ENCODE measurements around the gene C10orf88.

C10orf88 gene, protein sequence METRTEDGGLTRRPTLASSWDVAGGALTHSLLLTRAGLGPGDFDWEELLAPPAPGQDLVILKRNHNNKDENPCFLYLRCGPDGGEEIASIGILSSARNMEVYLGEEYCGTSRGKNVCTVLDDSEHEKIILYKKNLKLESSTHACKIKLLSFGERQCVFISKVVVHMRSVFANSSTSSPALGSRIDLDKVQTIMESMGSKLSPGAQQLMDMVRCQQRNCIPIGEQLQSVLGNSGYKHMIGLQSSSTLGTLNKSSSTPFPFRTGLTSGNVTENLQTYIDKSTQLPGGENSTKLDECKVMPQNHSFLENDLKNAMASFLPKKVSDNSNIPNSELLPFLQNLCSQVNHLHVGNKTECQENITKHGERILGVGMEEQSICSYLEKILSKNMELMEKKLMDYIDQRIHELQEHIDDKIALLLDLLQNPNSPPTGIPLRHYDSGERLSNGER

DNA sequence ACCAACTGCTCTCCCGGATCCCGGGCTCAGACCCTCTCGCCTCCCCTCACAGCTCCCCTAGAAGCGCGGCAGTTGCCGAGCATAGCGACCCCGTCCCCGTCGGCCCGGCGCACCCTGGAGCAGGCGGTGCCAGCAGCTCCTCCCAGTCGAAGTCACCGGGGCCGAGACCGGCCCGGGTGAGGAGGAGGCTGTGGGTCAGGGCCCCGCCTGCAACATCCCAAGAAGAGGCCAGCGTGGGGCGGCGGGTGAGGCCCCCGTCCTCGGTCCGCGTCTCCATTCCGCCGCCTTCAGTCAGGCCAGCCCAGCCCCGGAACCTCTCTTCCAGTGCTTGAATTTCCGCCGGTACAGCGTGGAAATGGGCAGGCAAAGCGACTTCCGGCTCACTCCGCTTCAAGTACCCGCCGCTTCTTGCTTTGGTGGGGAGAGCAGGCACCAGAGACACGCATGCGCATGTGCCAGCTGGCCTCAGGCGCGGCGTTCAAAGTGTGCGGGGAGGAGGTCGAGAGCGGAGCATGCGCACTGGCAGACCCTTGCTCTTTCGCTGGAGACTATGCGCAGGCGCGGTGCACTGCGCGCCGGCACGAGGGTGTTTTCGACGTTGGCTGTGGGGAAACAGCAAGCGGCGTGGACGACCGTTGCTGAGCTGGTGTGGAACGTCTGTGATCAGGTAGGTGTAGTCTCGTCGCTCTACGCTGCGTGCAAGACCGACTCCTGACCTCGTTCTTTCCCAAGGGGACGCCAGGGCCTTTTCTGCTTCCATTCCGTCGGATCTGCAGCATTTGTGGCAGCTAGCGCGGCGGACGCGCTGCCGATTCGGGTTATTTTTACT lies at the start of gene C10orf88:
C10orf88 (minus strand) TSS at position 326 of the 829 bp plus-strand sequence; CDS start at position 277, 49 bp downstream.
- DNase-seq (ENCODE audit: low spot score): peak; percentile 92

DNA sequence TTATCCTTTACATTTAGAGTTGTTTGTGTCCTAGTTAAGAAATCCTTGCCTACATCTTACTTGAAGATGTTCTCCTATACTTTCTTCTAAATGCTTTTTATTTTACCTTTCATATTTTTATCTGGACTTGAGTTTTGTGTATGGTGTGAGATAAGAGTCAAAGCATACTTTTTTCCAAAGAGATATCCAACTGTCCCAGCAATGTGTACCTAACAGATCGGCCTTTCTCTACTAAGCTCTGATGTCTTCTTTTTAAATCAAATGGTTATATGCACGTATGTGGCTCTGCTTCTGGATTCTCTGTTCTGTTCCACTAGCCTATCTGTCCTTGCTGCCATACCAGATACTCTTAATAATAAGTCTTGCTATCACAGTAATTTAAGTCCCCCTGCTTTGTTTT lies 47.3 kb upstream of the C10orf88 start:
- no peak for DNase-seq (ENCODE audit: low spot score)

DNA sequence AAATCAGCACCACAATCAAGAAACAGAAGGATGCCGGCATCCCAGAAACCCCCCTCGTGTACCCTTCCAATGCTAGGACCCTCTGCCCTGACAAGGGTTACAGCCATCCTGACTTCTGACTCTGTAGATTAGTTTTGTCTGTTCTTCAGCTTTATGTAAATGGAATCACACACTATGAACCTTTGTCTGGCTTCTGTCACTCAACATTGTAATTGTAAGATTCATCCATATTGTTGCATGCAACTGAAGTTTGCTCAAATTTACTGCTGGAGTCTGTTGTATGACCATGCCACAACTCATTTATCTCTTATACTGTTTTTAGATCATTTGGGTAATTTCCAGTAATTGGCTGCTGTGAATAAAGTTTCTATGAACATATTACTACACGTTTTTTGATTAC lies 46.1 kb upstream of the C10orf88 start:
- no peak for DNase-seq (ENCODE audit: low spot score)

DNA sequence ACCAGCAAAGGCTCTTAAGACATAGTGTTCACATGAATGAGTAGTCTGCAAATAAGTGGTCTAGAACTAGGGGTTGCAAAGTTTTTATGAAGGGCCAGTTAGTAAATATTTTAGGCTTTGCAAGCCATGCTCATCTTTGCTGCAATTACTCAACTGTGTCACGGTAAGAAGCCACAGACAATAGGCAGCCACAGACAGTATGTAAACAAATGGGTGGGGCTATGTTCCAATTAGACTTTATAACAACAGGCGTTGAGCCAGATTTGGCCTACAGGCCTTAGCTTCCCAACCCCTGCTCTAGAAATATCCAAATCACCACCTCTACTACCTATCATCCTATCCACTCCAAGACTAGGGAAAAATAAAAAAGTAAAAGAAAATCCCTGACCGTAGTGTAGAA lies 45.3 kb upstream of the C10orf88 start:
- DNase-seq (ENCODE audit: low spot score): no peak

DNA sequence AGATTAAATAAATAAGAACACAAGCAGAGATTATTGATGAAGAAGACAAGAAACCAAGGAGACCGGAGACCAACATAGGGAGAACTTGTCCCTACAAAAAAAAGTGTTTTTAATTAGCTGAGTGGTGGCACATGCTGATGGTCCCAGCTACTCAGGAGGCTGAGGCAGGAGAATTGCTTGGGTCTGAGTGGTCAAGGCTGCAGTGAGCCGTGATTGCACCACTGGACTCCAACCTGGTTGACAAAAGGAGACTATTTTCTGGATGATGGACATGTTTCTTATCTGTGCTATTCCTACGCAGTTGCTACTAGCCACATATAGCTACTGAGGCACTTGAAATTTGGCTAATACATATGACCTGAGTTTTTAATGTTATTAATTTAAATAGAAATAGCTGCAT lies 44.9 kb upstream of the C10orf88 start:
- no peak for DNase-seq (ENCODE audit: low spot score)

DNA sequence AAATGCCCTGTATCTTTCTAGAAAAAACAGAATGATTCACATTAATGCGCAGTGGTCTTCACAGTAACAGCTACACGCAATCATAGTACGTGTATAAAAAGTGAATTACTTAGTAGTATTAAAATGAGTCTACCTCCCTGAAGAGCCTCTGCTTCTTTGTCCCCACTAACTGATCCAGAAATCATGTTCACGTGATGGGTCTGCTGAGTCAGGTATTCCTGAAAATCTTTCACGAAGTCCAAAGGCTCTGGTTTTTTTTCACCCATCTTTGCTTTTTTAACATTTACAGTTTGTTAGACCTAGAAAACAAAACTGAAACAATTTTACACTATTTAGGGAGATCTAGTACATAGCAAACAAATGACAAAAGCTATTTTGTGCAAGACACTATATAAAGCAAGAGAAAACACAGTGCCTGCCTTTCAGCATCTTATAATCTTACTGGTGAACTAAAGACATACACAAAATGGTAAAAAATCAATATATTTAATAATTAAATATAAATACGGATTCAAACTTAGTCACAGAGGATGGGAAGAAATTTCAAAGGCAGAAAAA lies 44.4 kb upstream of the C10orf88 start:
- DNase-seq (ENCODE audit: low spot score): no peak

DNA sequence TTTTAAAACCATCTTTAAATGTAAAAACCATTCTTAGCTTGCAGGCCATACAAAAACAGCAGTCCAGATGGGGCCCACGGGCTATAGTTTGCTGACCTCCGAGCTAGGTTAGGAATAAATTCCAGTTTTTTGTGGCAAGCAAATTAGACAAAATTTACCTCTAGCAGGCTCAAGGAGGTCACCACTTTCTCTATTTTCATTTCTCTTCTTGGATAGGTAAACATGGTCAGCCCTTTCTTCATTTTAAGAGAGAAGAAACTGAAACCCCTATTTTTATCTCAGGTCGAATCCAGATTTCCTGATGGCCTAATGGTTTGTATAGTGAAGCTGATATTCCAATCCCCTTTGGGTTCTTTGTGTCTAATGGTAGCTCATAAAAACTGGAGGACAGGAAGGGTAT lies 43.8 kb upstream of the C10orf88 start:
- no peak for DNase-seq (ENCODE audit: low spot score)

DNA sequence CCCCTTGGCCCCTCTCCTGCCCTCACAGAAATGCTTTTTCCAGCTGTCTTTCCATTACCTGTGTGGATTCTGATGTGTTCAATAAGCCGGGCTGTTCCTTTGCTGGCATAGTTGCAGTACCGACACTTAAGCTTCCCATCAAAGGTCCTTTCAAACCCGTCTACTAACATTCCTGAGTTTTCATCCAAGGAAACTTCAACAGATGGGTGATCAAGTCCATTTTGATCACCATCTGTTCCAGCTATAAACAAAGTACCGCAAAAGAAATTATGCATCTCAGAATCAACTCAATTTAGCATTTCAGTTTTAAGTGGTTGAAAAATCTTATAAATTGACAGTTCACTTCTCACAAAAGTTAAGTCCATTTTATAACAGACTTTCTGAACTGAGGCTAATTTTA lies 41.9 kb upstream of the C10orf88 start:
- DNase-seq (ENCODE audit: low spot score): no peak

DNA sequence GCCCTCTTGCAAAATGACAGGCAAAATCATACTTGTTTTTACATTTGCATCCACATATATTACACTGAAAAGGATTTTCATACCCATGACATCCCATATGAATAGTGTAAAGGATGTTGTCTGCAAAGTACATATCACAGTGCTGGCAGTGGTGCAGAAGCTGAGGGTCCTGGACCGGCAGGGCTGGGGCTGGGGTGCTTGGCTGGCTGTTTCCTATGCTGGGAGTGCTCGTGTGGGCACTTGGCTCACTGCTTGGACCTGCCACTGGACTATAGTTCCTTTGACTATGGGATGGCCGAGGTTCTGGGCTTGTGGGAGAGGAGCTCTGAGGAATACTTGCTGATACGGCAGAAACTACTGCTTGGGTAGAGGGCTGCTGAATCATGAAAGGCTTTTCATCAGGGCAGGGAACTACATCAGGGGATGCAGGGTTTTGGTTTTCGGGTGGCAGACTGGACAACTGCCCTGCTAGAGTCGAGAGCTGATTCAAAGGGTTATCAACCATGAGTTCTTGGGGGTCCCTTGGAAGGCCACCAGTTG lies 39.8 kb upstream of the C10orf88 start:
- DNase-seq (ENCODE audit: low spot score): no peak

DNA sequence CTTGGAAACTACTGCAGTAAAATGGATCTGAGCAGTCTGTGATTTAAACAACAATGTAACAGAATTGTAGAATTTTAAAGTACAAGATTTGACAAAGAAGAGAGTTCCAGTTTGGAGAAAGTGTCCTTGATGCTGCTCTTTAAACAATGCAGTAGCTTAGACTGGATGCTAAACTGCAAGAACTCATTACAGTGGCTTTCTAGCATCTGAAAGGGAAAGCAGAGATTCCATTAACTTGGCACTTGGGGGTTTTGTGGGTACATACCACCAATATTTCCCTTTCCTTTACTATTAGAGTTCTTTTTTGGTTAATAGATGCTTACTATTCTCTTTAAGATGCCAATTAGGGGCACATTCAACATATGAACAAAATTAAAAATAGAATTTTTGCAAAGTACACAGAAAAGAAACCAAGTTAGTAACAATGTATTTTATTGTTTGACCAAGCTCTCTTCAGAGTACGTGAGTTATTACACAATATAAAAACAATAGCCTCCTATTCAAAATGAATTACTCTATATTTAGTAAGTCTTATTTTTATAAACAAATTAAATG lies 38.1 kb upstream of the C10orf88 start:
- DNase-seq (ENCODE audit: low spot score): no peak

DNA sequence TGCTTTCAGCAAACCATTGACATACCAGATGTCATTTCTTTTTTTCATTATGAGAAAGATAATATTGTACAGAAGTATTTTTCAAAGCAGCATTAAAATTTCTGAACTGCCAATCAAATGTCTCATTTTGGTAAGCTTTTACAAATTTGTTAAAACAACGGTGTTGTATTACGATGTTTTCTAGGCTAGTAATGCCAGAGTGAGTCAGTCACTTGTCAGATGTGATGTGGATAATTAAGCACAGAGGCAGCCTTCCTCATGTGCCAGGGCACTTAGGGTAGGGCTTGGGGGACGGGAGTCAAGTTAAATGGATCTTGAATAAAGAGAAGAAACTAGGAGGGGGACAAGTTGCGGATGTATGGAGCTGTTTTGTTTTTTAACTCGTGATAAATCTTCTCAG lies 36.3 kb upstream of the C10orf88 start:
- no peak for DNase-seq (ENCODE audit: low spot score)

DNA sequence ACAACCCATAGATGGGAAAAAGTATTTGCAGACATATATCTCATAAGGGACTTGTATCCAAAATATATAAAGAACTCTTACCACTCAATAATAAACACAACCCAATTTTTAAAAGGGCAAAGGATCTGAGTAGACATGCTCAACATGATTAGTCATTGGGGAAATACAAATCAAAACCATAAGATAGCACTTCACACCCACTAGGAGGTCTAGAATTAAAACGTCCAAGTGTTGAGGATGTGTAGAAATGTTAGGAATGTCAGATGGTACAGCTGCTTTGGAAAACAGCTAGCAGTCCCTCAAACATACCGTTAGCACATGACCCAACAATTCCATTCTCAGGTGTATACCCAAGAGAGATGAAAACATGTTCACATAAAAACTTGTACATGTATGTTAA lies 34.5 kb upstream of the C10orf88 start:
- no peak for DNase-seq (ENCODE audit: low spot score)

DNA sequence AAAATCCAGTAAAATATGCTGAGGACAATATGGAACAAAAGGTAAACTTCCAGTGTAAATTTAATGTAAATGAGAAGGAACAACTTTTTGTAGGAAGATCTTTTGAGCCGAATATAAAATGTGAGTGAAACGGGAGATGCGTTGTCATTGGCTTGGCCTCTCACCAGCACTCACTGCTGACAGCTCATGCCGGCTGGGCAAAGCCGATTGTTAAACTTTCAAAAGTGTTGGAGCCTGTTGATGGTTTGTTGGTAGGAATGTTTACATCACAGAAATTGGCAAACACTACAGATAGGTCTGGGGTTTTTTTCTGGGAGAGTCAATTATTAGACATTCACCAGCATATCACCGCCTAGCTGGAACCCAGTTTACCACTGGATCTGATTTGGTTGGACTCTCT lies 32.3 kb upstream of the C10orf88 start:
- no peak for DNase-seq (ENCODE audit: low spot score)

DNA sequence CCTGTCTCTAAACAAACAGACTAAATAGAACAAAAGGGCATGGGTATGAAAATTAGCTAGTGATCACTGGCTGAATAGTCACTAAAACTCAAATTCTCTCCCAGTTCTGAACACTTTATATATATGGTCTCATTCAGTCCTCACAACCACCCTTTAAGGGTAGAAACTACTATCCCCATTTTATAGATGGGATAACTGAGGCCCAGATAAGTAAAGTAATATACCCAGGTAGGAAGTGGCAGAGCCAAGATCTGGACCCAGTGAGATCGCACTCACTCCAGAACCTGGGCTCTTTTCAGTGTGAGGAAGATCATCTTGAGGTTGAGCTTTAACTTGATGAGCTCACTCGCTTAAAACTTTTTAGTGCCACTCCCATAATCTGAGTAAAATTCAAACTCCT lies 30.7 kb upstream of the C10orf88 start:
- no peak for DNase-seq (ENCODE audit: low spot score)

DNA sequence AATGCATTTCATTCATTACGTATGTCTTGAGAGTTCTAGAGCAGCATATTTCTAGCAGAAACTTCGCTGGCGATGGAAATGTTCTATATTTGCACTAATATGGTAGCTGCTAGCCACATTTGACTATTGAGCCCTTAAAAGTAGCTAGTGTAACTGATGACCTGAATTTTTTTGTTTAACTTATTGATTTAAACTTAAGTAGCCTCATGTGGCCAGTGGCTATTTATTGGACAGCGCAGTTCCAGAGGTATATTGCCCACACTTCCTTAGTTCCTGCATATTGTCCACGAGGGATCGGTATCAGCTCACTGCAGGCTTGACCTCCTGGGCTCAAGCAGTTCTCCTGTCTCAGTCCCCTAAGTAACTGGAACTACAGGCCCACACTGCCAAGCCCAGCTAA lies 29.9 kb upstream of the C10orf88 start:
- DNase-seq (ENCODE audit: low spot score): no peak

DNA sequence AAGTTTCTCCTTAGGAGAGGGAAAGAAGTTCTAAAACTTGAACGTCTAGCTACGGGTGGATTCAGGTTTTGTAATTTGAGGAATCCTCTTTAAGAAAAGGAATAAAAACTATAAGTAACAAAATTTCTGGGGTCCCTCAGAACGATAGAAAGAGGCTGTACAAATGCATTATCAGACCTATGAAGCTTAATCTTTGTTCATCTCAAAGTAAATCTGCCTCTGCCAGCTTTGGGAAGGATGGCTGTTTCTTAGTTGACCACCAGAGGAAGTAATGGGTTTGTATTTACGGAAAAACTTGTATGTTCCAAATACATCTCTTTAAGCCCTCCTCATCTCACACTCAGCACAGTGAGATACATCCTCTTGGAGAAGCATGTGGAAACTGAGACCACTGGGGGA lies 27.0 kb upstream of the C10orf88 start:
- DNase-seq (ENCODE audit: low spot score): peak; percentile 25

DNA sequence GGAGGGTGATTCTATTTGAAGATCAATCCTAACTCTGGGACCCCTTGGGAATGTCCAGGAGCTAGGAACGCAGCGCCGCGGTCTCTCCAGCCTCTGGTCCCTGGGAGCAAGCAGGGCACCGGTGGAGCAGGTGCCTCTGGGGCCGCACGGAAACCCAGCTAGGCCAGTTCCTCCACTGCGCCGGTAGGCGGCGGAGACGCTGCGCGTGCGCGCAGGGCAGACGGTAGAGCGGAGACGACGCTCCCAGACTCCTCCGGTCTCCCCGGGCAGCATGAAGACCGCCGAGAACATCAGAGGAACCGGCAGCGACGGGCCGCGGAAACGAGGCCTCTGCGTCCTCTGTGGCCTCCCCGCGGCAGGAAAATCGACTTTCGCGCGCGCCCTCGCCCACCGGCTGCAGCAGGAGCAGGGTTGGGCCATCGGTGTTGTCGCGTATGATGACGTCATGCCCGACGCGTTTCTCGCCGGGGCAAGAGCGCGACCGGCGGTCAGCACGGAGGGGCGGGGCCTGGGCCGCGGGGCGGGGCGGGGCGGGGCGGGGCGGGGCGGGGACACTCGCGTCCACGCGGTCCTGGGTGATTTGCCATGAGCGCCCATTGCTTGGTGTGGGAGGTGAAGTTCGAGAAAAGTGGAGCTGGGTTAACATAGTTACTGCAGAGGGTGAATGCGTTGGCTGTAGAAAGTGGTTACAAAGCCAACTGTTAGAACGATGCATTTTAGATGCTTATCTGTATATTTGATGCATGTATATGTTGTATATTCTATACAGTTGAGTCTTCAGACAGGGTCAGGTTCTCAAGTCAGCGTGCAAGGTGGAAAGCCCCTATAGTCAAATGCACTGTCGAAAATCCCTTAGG lies 26.4 kb upstream of the C10orf88 start, which contains the start of gene PSTK:
PSTK (plus strand) TSS at position 193 of the 857 bp plus-strand sequence; CDS start at position 272, 79 bp downstream.
- peak; percentile 90 for DNase-seq (ENCODE audit: low spot score)

DNA sequence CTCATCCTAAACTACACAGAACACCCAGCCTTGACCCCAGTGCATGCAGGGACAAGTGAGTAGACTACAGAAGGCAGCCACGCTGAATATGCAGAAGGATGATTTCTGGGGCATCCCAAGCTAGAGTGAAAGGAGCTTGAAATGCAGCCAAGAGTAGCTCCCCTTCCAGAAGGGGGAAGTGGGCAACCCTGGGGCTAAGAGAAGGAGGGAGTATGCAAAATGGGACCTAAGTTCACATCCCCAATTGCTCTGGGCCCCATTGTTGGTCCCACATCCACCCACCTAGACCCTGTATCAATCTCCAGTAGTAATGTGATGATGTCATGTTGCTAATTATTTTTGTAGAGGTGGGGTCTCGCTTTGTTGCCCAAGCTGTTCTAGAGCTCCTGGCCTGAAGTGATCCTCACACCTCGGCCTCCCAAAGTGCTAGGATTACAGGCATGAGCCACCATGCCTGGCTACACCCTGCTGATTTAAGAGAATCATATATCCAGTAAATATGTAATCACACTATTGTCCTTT lies 20.6 kb upstream of the C10orf88 start:
- no peak for DNase-seq (ENCODE audit: low spot score)

DNA sequence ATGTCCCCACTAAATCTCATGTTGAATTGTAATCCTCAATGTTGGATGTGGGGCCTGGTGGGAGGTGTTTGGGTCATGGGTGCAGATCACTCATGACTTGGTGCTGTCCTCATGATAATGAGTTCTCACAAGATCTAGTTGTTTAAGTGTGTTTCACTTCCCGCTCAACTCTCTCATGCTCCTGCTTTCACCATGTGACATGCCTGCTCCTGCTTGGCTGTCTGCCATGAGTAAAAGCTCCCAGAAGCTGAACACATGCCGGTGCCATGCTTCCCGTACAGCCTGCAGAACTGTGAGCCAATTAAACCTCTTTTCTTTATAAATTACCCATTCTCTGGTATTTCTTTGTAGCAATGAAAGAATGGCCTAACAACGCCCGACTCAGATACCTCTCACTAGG lies 20.0 kb upstream of the C10orf88 start:
- DNase-seq (ENCODE audit: low spot score): no peak

DNA sequence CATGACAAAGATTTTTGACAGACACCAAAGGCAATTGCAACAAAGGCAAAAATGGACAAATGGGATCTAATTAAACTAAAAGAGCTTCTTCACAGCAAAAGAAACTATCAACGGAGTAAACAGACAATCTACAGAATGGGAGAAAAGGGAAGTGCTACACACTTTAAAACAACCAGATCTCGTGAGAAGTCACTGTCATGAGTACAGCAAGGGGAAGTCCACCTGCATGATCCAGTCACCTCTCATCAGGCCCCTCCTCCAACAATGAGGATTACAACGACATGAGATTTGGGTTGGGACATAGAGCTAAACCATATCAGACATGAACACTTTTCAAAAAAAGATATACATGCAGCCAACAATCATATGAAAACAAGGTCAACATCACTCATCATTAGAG lies 14.7 kb upstream of the C10orf88 start:
- no peak for DNase-seq (ENCODE audit: low spot score)

DNA sequence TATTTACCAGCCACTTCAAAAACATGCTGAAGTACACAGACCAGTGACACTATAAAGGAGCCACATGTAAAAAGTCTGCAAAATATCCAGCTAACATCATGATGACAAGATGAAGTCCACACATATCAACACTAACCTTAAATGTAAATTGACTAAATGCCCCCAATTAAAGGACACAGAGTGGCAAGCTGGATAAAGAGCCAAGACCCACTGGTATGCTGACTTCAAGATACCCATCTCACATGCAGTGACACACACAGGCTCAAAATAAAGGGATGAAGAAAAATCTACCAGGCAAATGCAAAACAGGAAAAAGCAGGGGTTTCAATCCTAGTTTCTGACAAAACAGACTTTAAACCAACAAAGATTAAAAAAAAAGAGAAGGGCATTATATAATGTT lies 12.9 kb upstream of the C10orf88 start:
- DNase-seq (ENCODE audit: low spot score): no peak
